H1 (cell line): ENCODE measurements around the gene UPF2. TPM values are rescaled to one million over a fixed set of nuclear protein-coding genes. Genes with fewer than 3 reads are reported as not detected.

Source experiments
- CHD2 ChIP-seq: IDR thresholded peaks from 2 replicates; pipeline ENCODE4 v1.6.1; 2012; ENCODE audit warnings: low read length, improper control_type of control experiment
- CHD7 ChIP-seq: fragments of 300-600 bp; sonication (generic); IDR thresholded peaks from 2 replicates; pipeline ENCODE4 v1.7.1; 2012; ENCODE audit warnings: low read length, moderate library complexity, mild to moderate bottlenecking, inconsistent platforms; ENCODE audit not compliant: insufficient replicate concordance
- EZH2 ChIP-seq: fragments of 200-600 bp; sonication (generic); IDR thresholded peaks from 2 replicates; pipeline ENCODE4 v1.7.1; 2012; ENCODE audit warnings: low read depth, mild to moderate bottlenecking, moderate library complexity, low read length, inconsistent platforms; ENCODE audit not compliant: severe bottlenecking
- FOSL1 ChIP-seq: IDR thresholded peaks from 2 replicates; pipeline ENCODE4 v1.6.1; 2011; ENCODE audit warnings: mild to moderate bottlenecking, low read depth, low read length, moderate library complexity; ENCODE audit not compliant: insufficient read depth
- MAFK ChIP-seq: IDR thresholded peaks from 2 replicates; pipeline ENCODE4 v1.6.1; 2012; ENCODE audit warnings: low read depth, mild to moderate bottlenecking, improper control_type of control experiment, low read length
- POU5F1 ChIP-seq: IDR thresholded peaks from 2 replicates; pipeline ENCODE4 v1.6.1; 2011; ENCODE audit warnings: low read depth, mild to moderate bottlenecking, low read length, moderate library complexity
- SIRT6 ChIP-seq: IDR thresholded peaks from one replicate; pipeline ENCODE4 v1.7.1; 2012; ENCODE audit warnings: low read length, inconsistent platforms
- SP1 ChIP-seq: IDR thresholded peaks from 2 replicates; pipeline ENCODE4 v1.6.1; 2011; ENCODE audit warnings: low read depth, low read length
- SUZ12 ChIP-seq: fragments of 200-600 bp; sonication (generic); IDR thresholded peaks from 2 replicates; pipeline ENCODE4 v1.6.1; 2012; ENCODE audit warnings: mild to moderate bottlenecking, inconsistent platforms, low read length, moderate library complexity, mixed read lengths
- TAF1 ChIP-seq: IDR thresholded peaks from 2 replicates; pipeline ENCODE4 v1.6.1; 2011; ENCODE audit warnings: mild to moderate bottlenecking, low read depth, low read length
- polyA plus RNA-seq, 7 experiments: library from polyadenylated mRNA; depleted of rRNA in 3 of 7; stranded (reverse) in 5 of 7; unstranded in 2 of 7; fragments of >200 nt in 5 of 7; fragments of 200-250 nt in 2 of 7; gene quantifications; 1 replicate in 5 of 7; 2 replicates in 1 of 7; 4 replicates in 1 of 7; pipeline versions ENCODE4 v1.2.1 to v1.2.3, GENCODE V29; 2011 to 2013; ENCODE audit warnings: missing spikeins in 2 of 7, mixed read lengths in 2 of 7
- total RNA-seq: library from RNA; stranded (reverse); fragmentation: NEBNext Ultra II Directional; extraction: Animal tissue kit (Norgen Biotek cat#: 25700); gene quantifications from 2 replicates; pipeline ENCODE4 v1.2.1, GENCODE V29; 2021

The UPF2 gene
- total and polyA plus RNA-seq, 2 of the 8 experiments (the other 6 are each of a cell fraction or from before 2014, with no cell fraction given), result 6.2 to 32.8 TPM

- no peak for TF ChIP-seq MAFK
- no peak for TF ChIP-seq CHD7
- TF ChIP-seq POU5F1, result no peak
- TF ChIP-seq TAF1, result 0 out of 2 replicates have a peak, but pooled peaks have one; percentile 46
- TF ChIP-seq SIRT6, result no peak
- TF ChIP-seq SP1, result peak; percentile 36; the same call in 1 of the 2 replicates
- no peak for TF ChIP-seq FOSL1
- TF ChIP-seq EZH2, result no peak
- no peak for TF ChIP-seq CHD2
- TF ChIP-seq SUZ12, result no peak
Observed at GRCh38 chr10:12042797-12043651, at the start of gene UPF2 (continued).
